Neural progenitor cell (in vitro differentiated cells): ENCODE results near the gene ASB3. TPM values are rescaled to one million over a fixed set of nuclear protein-coding genes. Genes with fewer than 3 reads are reported as not detected.

Experiments
- DNase-seq: peaks from one replicate; pipeline ENCODE4 v3.0.0-alpha.2; 2016; ENCODE audit warnings: low spot score
- H2AFZ ChIP-seq: fragments of 200-600 bp; sonication (generic); replicated peaks from 2 replicates; pipeline ENCODE4 v1.6.1; 2016; ENCODE audit warnings: antibody characterized with exemption
- H3F3A ChIP-seq: fragments of 200-600 bp; sonication (generic); 2 replicates; pipeline ENCODE4 v1.6.1; 2016; ENCODE audit warnings: antibody characterized with exemption, low read depth
- H3K27ac ChIP-seq: fragments of 200-600 bp; sonication (generic); 2 replicates; pipeline ENCODE4 v1.5.1; 2016; ENCODE audit warnings: mild to moderate bottlenecking
- H3K27me3 ChIP-seq: fragments of 200-600 bp; sonication (generic); 2 replicates; pipeline ENCODE4 v1.6.1; 2016; ENCODE audit warnings: mild to moderate bottlenecking, moderate library complexity
- H3K36me3 ChIP-seq: fragments of 200-600 bp; sonication (generic); 2 replicates; pipeline ENCODE4 v1.5.1; 2016
- H3K4me1 ChIP-seq: fragments of 200-600 bp; sonication (generic); 2 replicates; pipeline ENCODE4 v1.6.1; 2016; ENCODE audit warnings: mixed run types
- H3K4me2 ChIP-seq: fragments of 200-600 bp; sonication (generic); 2 replicates; pipeline ENCODE4 v1.6.1; 2016
- H3K4me3 ChIP-seq: fragments of 200-600 bp; sonication (generic); 2 replicates; pipeline ENCODE4 v1.5.1; 2016
- H3K79me2 ChIP-seq: fragments of 200-600 bp; sonication (generic); 2 replicates; pipeline ENCODE4 v1.6.1; 2016; ENCODE audit warnings: low read depth
- H3K9ac ChIP-seq: fragments of 200-600 bp; sonication (generic); 2 replicates; pipeline ENCODE4 v1.6.1; 2016
- H3K9me3 ChIP-seq: fragments of 200-600 bp; sonication (generic); 2 replicates; pipeline ENCODE4 v1.5.1; 2016; ENCODE audit warnings: low read depth
- H4K20me1 ChIP-seq: fragments of 200-600 bp; sonication (generic); 2 replicates; pipeline ENCODE4 v1.6.1; 2016; ENCODE audit warnings: low read depth
- H3K27ac Mint-ChIP-seq: 3 replicates; pipeline ENCODE4 v1.8.0; 2021; ENCODE audit warnings: mixed read lengths
- H3K27me3 Mint-ChIP-seq: 2 replicates; pipeline ENCODE4 v1.8.0; 2022; ENCODE audit warnings: low read depth, mild to moderate bottlenecking, inconsistent platforms, moderate library complexity, mixed read lengths; ENCODE audit not compliant: insufficient read depth
- H3K36me3 Mint-ChIP-seq: 3 replicates; pipeline ENCODE4 v1.8.0; 2021; ENCODE audit warnings: mixed read lengths
- H3K4me1 Mint-ChIP-seq: 3 replicates; pipeline ENCODE4 v1.8.0; 2021; ENCODE audit warnings: mixed read lengths
- H3K4me3 Mint-ChIP-seq: 3 replicates; pipeline ENCODE4 v1.8.0; 2021; ENCODE audit warnings: mild to moderate bottlenecking, moderate library complexity, mixed read lengths
- H3K9me3 Mint-ChIP-seq: 3 replicates; pipeline ENCODE4 v1.8.0; 2020; ENCODE audit warnings: mixed read lengths
- EZH2 ChIP-seq: fragments of 200-600 bp; sonication (generic); IDR thresholded peaks from 2 replicates; pipeline ENCODE4 v1.6.1; 2017; ENCODE audit warnings: antibody characterized with exemption, mild to moderate bottlenecking, moderate library complexity
- EZH2phosphoT487 ChIP-seq: fragments of 200-600 bp; sonication (generic); IDR thresholded peaks from 2 replicates; pipeline ENCODE4 v1.6.1; 2017; ENCODE audit warnings: antibody characterized with exemption
- total RNA-seq: library from RNA; depleted of rRNA; stranded (reverse); fragments of >200 nt; gene quantifications from 2 replicates; pipeline ENCODE4 v1.2.3, GENCODE V29; 2015; ENCODE audit warnings: low replicate concordance
- TF ChIP-seq, protein P1 (sequence below): fragments of 200-600 bp; sonication (generic); IDR thresholded peaks from 2 replicates; pipeline ENCODE4 v1.5.1; 2017; ENCODE audit warnings: antibody characterized with exemption, mild to moderate bottlenecking

Gene ASB3
- total RNA-seq, 1 donor from 2014 or later, result 71.9 TPM

DNA sequence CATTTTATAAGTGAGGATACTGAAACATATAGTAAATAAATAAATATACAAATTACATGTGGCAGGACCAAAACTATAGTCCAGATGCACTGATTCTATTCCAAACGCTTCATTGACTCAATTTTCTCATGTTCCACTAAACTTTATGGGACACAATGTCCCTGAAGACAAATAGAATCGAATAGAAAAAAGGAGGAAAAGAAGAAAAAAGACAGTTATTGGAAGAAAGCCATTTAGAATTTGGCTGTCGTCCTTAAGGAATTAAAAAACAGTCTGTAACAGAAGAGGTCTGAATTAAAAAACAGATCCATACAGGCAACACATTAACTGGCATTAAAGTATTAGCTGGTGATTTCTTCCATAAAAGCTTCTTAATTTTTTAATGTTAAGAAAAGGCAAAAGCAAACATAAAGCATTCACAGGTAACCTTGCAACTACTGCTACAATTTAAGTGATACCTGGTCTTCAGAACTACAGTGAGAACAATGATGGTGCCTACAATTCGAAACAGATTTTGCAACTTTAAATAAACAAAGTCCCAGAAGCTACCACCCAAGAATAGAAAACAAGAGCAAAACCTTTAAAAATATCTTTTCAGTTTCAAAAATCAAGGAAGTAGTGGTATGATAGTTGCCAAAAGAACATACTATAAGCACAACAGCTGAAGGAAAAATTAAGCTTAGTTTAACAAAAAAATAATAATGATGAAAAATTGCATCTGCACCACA lies 36.5 kb downstream of the ASB3 start:
- H3K4me3 Mint-ChIP-seq, result no peak overlapping the region
- Histone ChIP-seq H3K4me1 (peaks cover 3% of the 10 kb centered on the region), H3K27me3 (no peaks in the 10 kb centered on the region), H3K9me3 (no peaks in the 10 kb centered on the region), H3K4me2 (no peak overlapping the region), H4K20me1 (no peaks in the 10 kb centered on the region), H3F3A (no peaks in the 10 kb centered on the region), H3K36me3 (peaks cover 4% of the 10 kb centered on the region), H3K9ac (no peak overlapping the region), H2AFZ (no peak overlapping the region), H3K27ac (no peak overlapping the region), H3K79me2 (no peaks in the 10 kb centered on the region), H3K4me3 (no peak overlapping the region)
- TF ChIP-seq EZH2phosphoT487, result no peak
- TF ChIP-seq EZH2, result no peak
- TF ChIP-seq, protein P1, sequence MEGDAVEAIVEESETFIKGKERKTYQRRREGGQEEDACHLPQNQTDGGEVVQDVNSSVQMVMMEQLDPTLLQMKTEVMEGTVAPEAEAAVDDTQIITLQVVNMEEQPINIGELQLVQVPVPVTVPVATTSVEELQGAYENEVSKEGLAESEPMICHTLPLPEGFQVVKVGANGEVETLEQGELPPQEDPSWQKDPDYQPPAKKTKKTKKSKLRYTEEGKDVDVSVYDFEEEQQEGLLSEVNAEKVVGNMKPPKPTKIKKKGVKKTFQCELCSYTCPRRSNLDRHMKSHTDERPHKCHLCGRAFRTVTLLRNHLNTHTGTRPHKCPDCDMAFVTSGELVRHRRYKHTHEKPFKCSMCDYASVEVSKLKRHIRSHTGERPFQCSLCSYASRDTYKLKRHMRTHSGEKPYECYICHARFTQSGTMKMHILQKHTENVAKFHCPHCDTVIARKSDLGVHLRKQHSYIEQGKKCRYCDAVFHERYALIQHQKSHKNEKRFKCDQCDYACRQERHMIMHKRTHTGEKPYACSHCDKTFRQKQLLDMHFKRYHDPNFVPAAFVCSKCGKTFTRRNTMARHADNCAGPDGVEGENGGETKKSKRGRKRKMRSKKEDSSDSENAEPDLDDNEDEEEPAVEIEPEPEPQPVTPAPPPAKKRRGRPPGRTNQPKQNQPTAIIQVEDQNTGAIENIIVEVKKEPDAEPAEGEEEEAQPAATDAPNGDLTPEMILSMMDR, result no peak
- peaks cover 25% of the 10 kb centered on the region for H3K36me3 Mint-ChIP-seq
- no peaks in the 10 kb centered on the region for H3K4me1 Mint-ChIP-seq
- H3K27me3 Mint-ChIP-seq, result no peaks in the 10 kb centered on the region
- no peak for DNase-seq
- no peak overlapping the region for H3K27ac Mint-ChIP-seq
- H3K9me3 Mint-ChIP-seq, result no peaks in the 10 kb centered on the region

- Mint-ChIP-seq H3K36me3 (peaks cover 25% of the 10 kb centered on the region), H3K9me3 (no peaks in the 10 kb centered on the region), H3K4me3 (no peak overlapping the region), H3K27ac (no peak overlapping the region), H3K27me3 (no peaks in the 10 kb centered on the region), H3K4me1 (peaks cover 5% of the 10 kb centered on the region)
- Histone ChIP-seq H3K4me3 (no peak overlapping the region), H3K9ac (no peak overlapping the region), H3K36me3 (peaks cover 4% of the 10 kb centered on the region), H3K9me3 (no peaks in the 10 kb centered on the region), H2AFZ (no peak overlapping the region), H3F3A (no peaks in the 10 kb centered on the region), H3K27me3 (no peaks in the 10 kb centered on the region), H3K4me1 (no peaks in the 10 kb centered on the region), H3K27ac (no peak overlapping the region), H3K79me2 (no peaks in the 10 kb centered on the region), H4K20me1 (no peaks in the 10 kb centered on the region), H3K4me2 (no peak overlapping the region)
- TF ChIP-seq EZH2 (no peak), EZH2phosphoT487 (no peak)
- TF ChIP-seq, protein P1, result no peak
- DNase-seq, result no peak
Observed at GRCh38 chr2:53744395-53745065, 42.2 kb downstream of the ASB3 start.

- Histone ChIP-seq H2AFZ (no peak overlapping the region), H3K79me2 (peaks cover 4% of the 10 kb centered on the region), H3K4me1 (no peaks in the 10 kb centered on the region), H4K20me1 (no peaks in the 10 kb centered on the region), H3K9ac (no peak overlapping the region), H3K27me3 (no peaks in the 10 kb centered on the region), H3K9me3 (no peaks in the 10 kb centered on the region), H3K27ac (no peak overlapping the region), H3K4me3 (no peak overlapping the region), H3K4me2 (no peak overlapping the region), H3F3A (no peaks in the 10 kb centered on the region), H3K36me3 (no peaks in the 10 kb centered on the region)
- H3K4me1 Mint-ChIP-seq, result peaks cover 5% of the 10 kb centered on the region
- DNase-seq, result peak; percentile 20
- TF ChIP-seq EZH2 (no peak), EZH2phosphoT487 (no peak)
- TF ChIP-seq, protein P1, result peak; percentile 55
- peaks cover 22% of the 10 kb centered on the region for H3K36me3 Mint-ChIP-seq
- H3K27ac Mint-ChIP-seq, result no peak overlapping the region
- H3K27me3 Mint-ChIP-seq, result no peaks in the 10 kb centered on the region
- H3K4me3 Mint-ChIP-seq, result no peak overlapping the region
- peaks cover 4% of the 10 kb centered on the region for H3K9me3 Mint-ChIP-seq
Observed at GRCh38 chr2:53740170-53740569, 46.6 kb downstream of the ASB3 start.
